Esophagus squamous epithelium (tissue), 5 donors: Measurements from ENCODE around the gene PRKCQ. TPM values are rescaled to one million over a fixed set of nuclear protein-coding genes. Genes with fewer than 3 reads are reported as not detected.

Experiments
- DNase-seq: peaks from one replicate; lab custom pipeline; 2025; lab: John Stamatoyannopoulos, UW
- H3K27ac ChIP-seq, 4 donors: fragments of 200-600 bp; sonication (generic); one replicate each; pipeline ENCODE4 v1.5.1; 2016 to 2019; ENCODE audit warnings: mild to moderate bottlenecking in 1 of 4
- H3K27me3 ChIP-seq, 4 donors: fragments of 200-600 bp; sonication (generic); 1 replicate in 3 of 4; 2 replicates in 1 of 4; pipeline versions ENCODE4 v1.5.1 to v1.6.0; 2017 to 2021; ENCODE audit warnings: antibody characterized with exemption in 1 of 4
- H3K36me3 ChIP-seq, 3 donors: fragments of 200-600 bp; sonication (generic); one replicate each; pipeline ENCODE4 v1.5.1; 2016 to 2019
- H3K4me1 ChIP-seq, 3 donors: fragments of 200-600 bp; sonication (generic); one replicate each; pipeline ENCODE4 v1.5.1; 2017 to 2019
- H3K4me3 ChIP-seq, 4 donors: fragments of 200-600 bp; sonication (generic); 1 replicate in 3 of 4; 2 replicates in 1 of 4; pipeline ENCODE4 v1.5.1; 2016 to 2019; ENCODE audit warnings: mild to moderate bottlenecking in 2 of 4, moderate library complexity in 1 of 4
- H3K9me3 ChIP-seq, 3 donors: fragments of 200-600 bp; sonication (generic); one replicate each; pipeline ENCODE4 v1.5.1; 2016 to 2019
- POLR2A ChIP-seq, 4 donors: fragments of 450-650 bp; IDR thresholded peaks; one replicate each; pipeline ENCODE4 v1.6.1; 2017; ENCODE audit warnings: antibody characterized with exemption in 4 of 4, mild to moderate bottlenecking in 4 of 4, moderate library complexity in 3 of 4
- WGBS, 2 donors: methylation state at CpG; one replicate each; pipeline ENCODE4 v1.1.5; 2018; 5-methylcytosine and 5-hydroxymethylcytosine counted together
- intact Hi-C: fragments of 100-400 bp; cut with DNase I; formaldehyde crosslinking; loops from one replicate; pipeline ENCODE4 v1.15.0; 2022
- total RNA-seq, 4 donors: library from RNA; depleted of rRNA; stranded (reverse); fragments of >200 nt; gene quantifications; one replicate each; pipeline ENCODE4 v1.1.0, GENCODE V29; 2016
- TF ChIP-seq, protein P1 (sequence below), 6 experiments: fragments of 450-650 bp in 4 of 6; fragments of 200-600 bp in 2 of 6; sonication (generic) in 2 of 6; IDR thresholded peaks; one replicate each; pipeline ENCODE4 v1.5.1; 2016 to 2019; ENCODE audit warnings: antibody characterized with exemption in 6 of 6, mild to moderate bottlenecking in 4 of 6, moderate library complexity in 4 of 6
- donor health status: DM: yes; HTN: yes; CAD: no.

PRKCQ gene
- total RNA-seq, 4 donors from 2014 or later: 0.76 to 2.7 (median 1.4) TPM

DNA sequence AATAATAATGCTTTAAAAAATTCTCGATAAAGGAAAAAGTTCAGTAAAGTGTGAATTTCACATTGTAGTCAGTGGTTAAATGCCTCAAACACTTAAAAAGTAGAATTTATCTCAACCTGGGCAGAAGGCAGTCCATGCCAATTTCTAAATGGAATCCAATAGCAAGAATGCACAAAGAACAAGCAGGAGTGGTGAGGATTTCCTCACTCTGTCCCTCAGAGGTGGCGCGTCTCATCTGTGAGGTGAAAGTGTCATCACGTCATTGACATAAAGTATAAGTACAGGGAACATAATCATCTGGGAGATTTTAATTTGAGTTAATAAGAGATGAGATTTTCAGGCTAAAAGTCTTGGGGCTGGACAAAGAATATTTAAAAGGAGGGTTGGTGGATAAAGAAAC is 10.0 kb upstream of the PRKCQ start:
- TF ChIP-seq, protein P1, sequence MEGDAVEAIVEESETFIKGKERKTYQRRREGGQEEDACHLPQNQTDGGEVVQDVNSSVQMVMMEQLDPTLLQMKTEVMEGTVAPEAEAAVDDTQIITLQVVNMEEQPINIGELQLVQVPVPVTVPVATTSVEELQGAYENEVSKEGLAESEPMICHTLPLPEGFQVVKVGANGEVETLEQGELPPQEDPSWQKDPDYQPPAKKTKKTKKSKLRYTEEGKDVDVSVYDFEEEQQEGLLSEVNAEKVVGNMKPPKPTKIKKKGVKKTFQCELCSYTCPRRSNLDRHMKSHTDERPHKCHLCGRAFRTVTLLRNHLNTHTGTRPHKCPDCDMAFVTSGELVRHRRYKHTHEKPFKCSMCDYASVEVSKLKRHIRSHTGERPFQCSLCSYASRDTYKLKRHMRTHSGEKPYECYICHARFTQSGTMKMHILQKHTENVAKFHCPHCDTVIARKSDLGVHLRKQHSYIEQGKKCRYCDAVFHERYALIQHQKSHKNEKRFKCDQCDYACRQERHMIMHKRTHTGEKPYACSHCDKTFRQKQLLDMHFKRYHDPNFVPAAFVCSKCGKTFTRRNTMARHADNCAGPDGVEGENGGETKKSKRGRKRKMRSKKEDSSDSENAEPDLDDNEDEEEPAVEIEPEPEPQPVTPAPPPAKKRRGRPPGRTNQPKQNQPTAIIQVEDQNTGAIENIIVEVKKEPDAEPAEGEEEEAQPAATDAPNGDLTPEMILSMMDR (IDR thresholded peaks at IDR 0.05): no peak
- no peak for TF ChIP-seq POLR2A (IDR thresholded peaks at IDR 0.05)
- intact Hi-C loops: no loop called here
- H3K27me3 ChIP-seq: no peaks in the 10 kb centered on the region
- no peaks in the 10 kb centered on the region for H3K36me3 ChIP-seq
- H3K4me3 ChIP-seq: no peak overlapping the region
- 93 to 96% methylated on average over 4 of the region's 4 CpGs for WGBS, 2 donors
- no peak for DNase-seq
- no peaks in the 10 kb centered on the region for H3K9me3 ChIP-seq
- no peaks in the 10 kb centered on the region for H3K4me1 ChIP-seq
- no peak overlapping the region for H3K27ac ChIP-seq

DNA sequence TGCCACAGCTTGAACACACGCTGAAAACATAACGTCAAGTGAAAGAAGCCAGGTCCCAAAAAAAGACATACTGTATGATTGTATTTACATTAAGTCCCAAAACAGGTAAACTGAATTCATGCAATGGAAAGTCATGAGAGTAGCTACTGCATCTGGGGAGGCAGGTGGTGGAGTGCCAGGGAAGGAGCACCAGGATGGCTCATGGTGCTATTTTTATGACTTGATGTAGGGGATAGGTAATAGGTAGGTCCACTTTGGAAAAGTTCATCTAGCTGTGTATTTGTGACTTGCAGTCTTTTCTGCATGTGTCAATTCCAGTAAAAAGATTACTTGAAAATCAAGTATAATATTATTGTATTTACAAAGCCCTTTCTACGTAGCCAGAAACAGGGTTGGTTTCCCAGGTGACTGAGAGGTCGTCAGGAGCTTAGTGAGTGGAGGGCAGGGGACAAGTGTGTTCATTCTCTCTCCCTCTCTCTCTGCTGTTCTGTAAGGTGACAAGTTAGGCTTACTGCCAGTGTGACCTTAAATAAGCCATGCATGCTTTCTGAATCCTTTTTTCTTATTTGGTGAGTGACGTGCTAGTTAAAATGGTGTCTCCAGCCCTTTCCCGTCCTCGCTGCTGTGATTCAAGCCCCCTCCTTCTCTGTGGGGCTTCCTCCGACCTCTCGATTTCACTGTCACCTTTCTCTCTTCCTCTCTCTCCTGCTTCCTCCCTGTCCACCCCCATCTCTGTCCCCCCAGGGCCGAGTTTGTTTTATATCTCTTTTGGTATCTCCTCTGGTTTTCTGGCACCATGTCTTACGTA is 9.4 kb upstream of the PRKCQ start:
- H3K36me3 ChIP-seq: no peaks in the 10 kb centered on the region
- no peaks in the 10 kb centered on the region for H3K9me3 ChIP-seq
- no peaks in the 10 kb centered on the region for H3K27me3 ChIP-seq
- intact Hi-C loops: no loop called here
- no peaks in the 10 kb centered on the region for H3K4me1 ChIP-seq
- no peak overlapping the region for H3K27ac ChIP-seq
- WGBS, 2 donors: 74 to 78% methylated on average over 11 of the region's 11 CpGs
- TF ChIP-seq, protein P1 (IDR thresholded peaks at IDR 0.05): no peak
- no peak for TF ChIP-seq POLR2A (IDR thresholded peaks at IDR 0.05)
- H3K4me3 ChIP-seq: no peak overlapping the region
- no peak for DNase-seq

DNA sequence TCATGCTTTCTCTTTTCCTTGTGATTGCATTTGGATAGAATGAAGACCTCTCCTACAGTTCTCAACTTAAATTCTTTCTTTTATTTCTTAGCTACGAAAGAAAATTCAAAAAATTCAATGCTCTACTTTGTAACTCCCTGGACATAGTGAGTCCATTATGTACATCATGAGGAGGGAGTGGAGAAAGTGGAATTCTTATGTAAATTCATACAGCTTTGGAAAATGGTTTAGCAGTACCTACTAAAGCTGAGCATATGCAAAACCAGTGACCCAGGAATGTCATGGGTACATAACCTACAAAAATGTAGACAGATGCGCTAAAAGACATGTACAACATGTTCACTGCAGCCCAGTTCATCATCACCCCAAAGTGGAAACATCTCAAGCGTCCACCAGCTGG is 8.8 kb upstream of the PRKCQ start:
- 73 to 92% methylated on average over 3 of the region's 3 CpGs for WGBS, 2 donors
- no peak for TF ChIP-seq POLR2A (IDR thresholded peaks at IDR 0.05)
- TF ChIP-seq, protein P1 (IDR thresholded peaks at IDR 0.05): no peak
- no peaks in the 10 kb centered on the region for H3K27me3 ChIP-seq
- H3K27ac ChIP-seq: no peak overlapping the region
- no peak overlapping the region for H3K4me3 ChIP-seq
- H3K4me1 ChIP-seq: no peaks in the 10 kb centered on the region
- intact Hi-C loops: no loop called here
- no peaks in the 10 kb centered on the region for H3K9me3 ChIP-seq
- H3K36me3 ChIP-seq: no peaks in the 10 kb centered on the region
- DNase-seq: no peak

DNA sequence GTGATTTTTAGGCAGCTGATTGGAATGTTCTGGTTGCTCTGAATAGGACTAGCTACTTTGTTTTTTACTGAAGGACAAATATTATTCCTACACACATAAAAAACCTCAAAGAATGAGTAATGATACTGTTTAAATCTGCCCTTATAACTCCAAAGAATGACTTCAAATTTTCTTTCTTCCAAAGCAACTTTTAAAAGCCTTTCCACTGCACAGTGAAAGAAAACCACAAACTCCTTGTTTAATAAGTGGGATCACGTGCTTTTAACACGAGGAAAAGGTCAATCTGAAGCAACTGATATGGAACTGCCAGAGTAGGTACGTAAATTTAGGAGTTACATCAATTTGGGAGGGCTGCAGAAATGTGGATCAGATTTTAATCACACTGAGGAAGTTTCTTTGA is 8.0 kb upstream of the PRKCQ start:
- TF ChIP-seq POLR2A (IDR thresholded peaks at IDR 0.05): no peak
- TF ChIP-seq, protein P1 (IDR thresholded peaks at IDR 0.05): no peak
- WGBS, 2 donors: 67 to 68% methylated on average over 3 of the region's 3 CpGs

DNA sequence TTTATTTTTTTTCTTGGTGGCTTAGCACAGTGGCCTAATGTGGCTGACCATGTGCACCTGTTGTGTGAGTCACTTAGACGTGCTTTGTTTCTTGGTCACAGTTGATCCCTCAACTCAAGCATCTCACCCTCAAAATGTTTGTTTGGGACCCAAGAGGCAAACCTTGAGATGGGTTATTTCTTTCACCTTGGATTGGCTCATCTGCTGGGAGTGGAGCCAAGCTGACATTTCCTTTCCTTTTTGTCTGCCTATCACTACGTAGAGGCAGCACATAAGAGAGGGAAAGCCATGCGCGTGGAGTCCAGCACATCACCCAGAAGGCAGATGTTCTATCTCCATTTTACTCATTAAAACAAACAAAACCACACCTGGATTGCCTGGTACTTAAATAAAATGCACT is 6.4 kb upstream of the PRKCQ start:
- DNase-seq: no peak
- H3K4me1 ChIP-seq: no peaks in the 10 kb centered on the region
- 85% methylated on average over 4 of the region's 4 CpGs for WGBS, 2 donors
- no peaks in the 10 kb centered on the region for H3K9me3 ChIP-seq
- intact Hi-C loops: no loop called here
- peaks cover 0 to 5% (median 0%) of the 10 kb centered on the region in 4 donors for H3K27me3 ChIP-seq
- H3K4me3 ChIP-seq: no peak overlapping the region
- TF ChIP-seq, protein P1 (IDR thresholded peaks at IDR 0.05): no peak
- no peak for TF ChIP-seq POLR2A (IDR thresholded peaks at IDR 0.05)
- no peaks in the 10 kb centered on the region for H3K36me3 ChIP-seq
- no peak overlapping the region for H3K27ac ChIP-seq

More for the DNA sequence above, 8.0 kb upstream of the PRKCQ start:
- Histone ChIP-seq H3K4me1 (no peaks in the 10 kb centered on the region), H3K9me3 (no peaks in the 10 kb centered on the region), H3K4me3 (no peak overlapping the region), H3K27ac (no peak overlapping the region), H3K36me3 (no peaks in the 10 kb centered on the region), H3K27me3 (no peaks in the 10 kb centered on the region)
- no peak for DNase-seq
- intact Hi-C loops: no loop called here
